Gastroesophageal sphincter (tissue), 3 donors: Measurements from ENCODE around the gene ETNPPL.

Source experiments
- EP300 ChIP-seq: sonication (generic); formaldehyde crosslinking; IDR thresholded peaks from one replicate; pipeline ENCODE4 v1.6.1; 2017; ENCODE audit warnings: antibody characterized with exemption, mild to moderate bottlenecking
- POLR2A ChIP-seq, 2 donors: fragments of 450-650 bp; IDR thresholded peaks; one replicate each; pipeline ENCODE4 v1.6.1; 2017; ENCODE audit warnings: antibody characterized with exemption in 2 of 2, mild to moderate bottlenecking in 2 of 2, moderate library complexity in 1 of 2
- POLR2AphosphoS5 ChIP-seq: sonication (generic); formaldehyde crosslinking; IDR thresholded peaks from one replicate; pipeline ENCODE4 v1.6.1; 2017; ENCODE audit warnings: antibody characterized with exemption
- TF ChIP-seq, protein P1 (sequence below), 4 experiments: fragments of 200-600 bp in 2 of 4; fragments of 450-650 bp in 2 of 4; sonication (generic) in 1 of 4; IDR thresholded peaks; one replicate each; pipeline ENCODE4 v1.5.1; 2017 to 2019; ENCODE audit warnings: antibody characterized with exemption in 4 of 4, mild to moderate bottlenecking in 2 of 4, moderate library complexity in 2 of 4

DNA sequence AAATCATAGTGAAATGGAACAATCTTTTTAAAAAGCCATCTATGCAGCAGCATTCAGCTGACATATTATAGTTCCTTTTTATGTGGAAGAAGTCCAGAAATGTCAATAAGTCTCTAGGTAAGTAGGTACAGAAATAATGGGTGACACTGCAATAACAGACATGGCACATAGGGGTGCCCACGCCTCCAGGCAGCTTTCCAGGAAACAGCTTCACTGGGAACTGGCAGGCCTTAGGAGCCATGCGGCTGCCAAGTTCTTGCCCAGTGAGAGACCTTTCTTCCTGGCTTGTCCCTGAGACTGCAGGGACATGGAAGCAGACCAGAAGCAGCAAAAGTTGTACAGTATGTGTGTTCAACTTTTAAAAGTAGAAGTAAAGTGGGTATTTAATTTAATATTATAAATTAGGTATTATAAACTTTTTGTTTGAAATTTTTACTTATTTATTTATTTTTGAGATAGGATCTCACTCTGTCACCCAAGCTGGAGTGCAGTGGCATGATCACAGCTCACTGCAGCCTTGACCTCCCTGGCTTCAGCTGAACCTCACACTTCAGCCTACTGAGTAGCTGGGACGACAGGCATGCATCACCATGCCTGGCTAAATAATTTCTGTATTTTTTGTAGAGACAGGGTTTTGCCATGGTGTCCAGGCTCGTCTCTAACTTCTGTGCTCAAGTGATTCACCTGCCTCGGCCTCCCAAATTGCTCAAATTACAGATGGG lies 12.1 kb upstream of the ETNPPL start:
- TF ChIP-seq POLR2A (IDR thresholded peaks at IDR 0.05) (no peak), EP300 (no peak), POLR2AphosphoS5 (peak; percentile 8)
- TF ChIP-seq, protein P1, sequence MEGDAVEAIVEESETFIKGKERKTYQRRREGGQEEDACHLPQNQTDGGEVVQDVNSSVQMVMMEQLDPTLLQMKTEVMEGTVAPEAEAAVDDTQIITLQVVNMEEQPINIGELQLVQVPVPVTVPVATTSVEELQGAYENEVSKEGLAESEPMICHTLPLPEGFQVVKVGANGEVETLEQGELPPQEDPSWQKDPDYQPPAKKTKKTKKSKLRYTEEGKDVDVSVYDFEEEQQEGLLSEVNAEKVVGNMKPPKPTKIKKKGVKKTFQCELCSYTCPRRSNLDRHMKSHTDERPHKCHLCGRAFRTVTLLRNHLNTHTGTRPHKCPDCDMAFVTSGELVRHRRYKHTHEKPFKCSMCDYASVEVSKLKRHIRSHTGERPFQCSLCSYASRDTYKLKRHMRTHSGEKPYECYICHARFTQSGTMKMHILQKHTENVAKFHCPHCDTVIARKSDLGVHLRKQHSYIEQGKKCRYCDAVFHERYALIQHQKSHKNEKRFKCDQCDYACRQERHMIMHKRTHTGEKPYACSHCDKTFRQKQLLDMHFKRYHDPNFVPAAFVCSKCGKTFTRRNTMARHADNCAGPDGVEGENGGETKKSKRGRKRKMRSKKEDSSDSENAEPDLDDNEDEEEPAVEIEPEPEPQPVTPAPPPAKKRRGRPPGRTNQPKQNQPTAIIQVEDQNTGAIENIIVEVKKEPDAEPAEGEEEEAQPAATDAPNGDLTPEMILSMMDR (IDR thresholded peaks at IDR 0.05): peak in 1 of 4 experiments; percentile 7
